Measurements from ENCODE around the gene CTAGE9. TPM values are rescaled to one million over a fixed set of nuclear protein-coding genes. Genes with fewer than 3 reads are reported as not detected.

CTAGE9 gene
- total RNA-seq, 1 donor from 2014 or later = not detected

GRCh38 chr6:131663578-131664165 lies 47.1 kb downstream of the CTAGE9 start:
- Histone ChIP-seq H3K36me3 (no peaks in the 10 kb centered on the region), H3K9me3 (replicated peaks) (no peaks in the 10 kb centered on the region), H3K4me3 (no peak overlapping the region), H3K27me3 (ENCODE audit: low read depth) (no peaks in the 10 kb centered on the region), H3K27ac (replicated peaks) (no peak overlapping the region), H3K4me1 (no peaks in the 10 kb centered on the region)
- no peak for DNase-seq
- intact Hi-C loops (cut with micrococcal nuclease) = no loop called here
- no peak for TF ChIP-seq CTCF (IDR thresholded peaks at IDR 0.05; ENCODE audit: borderline replicate concordance)

- H3K4me3 ChIP-seq = no peak overlapping the region
- intact Hi-C loops (cut with micrococcal nuclease) = no loop called here
- no peak overlapping the region for H3K27ac ChIP-seq (replicated peaks)
- H3K9me3 ChIP-seq (replicated peaks) = no peaks in the 10 kb centered on the region
- TF ChIP-seq CTCF (IDR thresholded peaks at IDR 0.05; ENCODE audit: borderline replicate concordance) = no peak
- DNase-seq = no peak
- H3K36me3 ChIP-seq = no peaks in the 10 kb centered on the region
- H3K4me1 ChIP-seq = no peaks in the 10 kb centered on the region
- H3K27me3 ChIP-seq (ENCODE audit: low read depth) = no peaks in the 10 kb centered on the region
Observed at GRCh38 chr6:131660195-131660594, 50.6 kb downstream of the CTAGE9 start.

Other genes starting within 250 kb of the CTAGE9 start
- gene ARG1, start 137.8 kb downstream of the CTAGE9 start, total RNA-seq = 0.22 TPM
- gene MED23, start 82.8 kb downstream of the CTAGE9 start, total RNA-seq = 10.8 TPM
- 0.14 TPM for gene ENPP3, start 73.7 kb downstream of the CTAGE9 start, total RNA-seq
- not detected for gene OR2A4, start 9.6 kb downstream of the CTAGE9 start, total RNA-seq
- 2.9 TPM for gene ENPP1, start 97.0 kb upstream of the CTAGE9 start, total RNA-seq
- gene CCN2, start 240.4 kb upstream of the CTAGE9 start, total RNA-seq = 33.0 TPM

Data from left ventricle myocardium inferior (tissue), 1 donor.